HG03378 (cell line): ENCODE measurements around the gene DCBLD2.

Experiments used
- ATAC-seq: cut with Tn5 transposase; IDR thresholded peaks from one replicate; pipeline ENCODE4 v1.9.1; 2021; ENCODE audit warnings: mild to moderate bottlenecking, moderate library complexity; ENCODE audit not compliant: unreplicated experiment

The DCBLD2 gene

DNA sequence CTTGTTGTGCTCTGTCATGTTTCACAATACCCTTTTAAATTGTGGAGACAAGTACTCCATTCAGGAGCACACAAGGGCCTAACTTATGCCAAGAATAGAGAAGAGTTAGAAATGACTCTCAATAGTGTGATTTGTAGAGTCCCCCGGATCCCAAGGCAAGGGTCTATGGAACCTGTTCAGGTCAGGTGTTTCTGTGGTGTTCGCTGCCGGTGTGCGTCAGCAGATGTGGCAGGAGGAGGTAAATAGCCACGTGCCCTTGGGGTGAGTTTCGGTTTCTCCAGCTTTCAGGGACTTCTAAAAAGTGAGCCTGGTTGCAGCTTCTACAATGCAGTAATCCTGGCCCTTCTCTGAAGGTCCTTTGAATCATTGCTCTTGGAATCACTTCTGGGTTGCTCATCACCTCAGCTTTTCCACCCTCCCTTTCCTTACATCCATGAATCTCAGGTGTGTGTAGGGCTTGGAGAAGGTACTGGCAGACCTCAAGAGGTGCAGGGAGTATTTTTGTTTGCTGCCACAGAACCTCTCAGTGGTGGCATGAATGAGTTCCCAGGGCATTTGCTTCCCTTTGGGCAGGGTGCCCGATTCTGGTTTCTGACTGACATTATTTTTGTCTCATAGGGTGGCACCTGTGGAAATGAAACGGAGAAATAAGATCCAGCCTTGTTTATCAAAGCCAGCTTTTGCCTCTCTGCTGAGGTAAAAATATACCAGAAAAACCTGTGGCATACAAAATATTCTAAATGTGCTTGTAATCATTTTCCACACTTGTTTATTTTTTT is 131.0 kb downstream of the DCBLD2 start:
- ATAC-seq, result peak; percentile 85

- no peak for ATAC-seq
Observed at GRCh38 chr3:98769448-98769847, 132.0 kb downstream of the DCBLD2 start.

DNA sequence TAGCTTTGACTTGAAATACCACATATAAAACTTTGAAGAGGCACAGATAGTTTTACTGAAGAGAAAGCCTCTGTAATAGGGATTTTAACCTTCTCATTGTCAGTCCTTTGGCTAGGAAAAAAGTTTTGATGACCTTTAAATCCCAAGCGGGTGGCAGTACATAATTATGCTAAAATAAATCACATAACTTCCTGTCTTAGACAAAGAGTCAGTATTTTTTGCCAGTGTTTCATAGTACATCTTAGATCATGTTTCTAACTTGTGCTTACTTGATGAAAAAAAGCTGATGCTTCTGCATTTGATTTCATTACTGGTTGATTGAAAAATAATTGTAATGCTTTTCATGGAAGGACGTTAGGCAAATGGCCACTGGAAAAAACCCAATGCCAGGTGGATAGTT is 132.5 kb downstream of the DCBLD2 start:
- no peak for ATAC-seq

DNA sequence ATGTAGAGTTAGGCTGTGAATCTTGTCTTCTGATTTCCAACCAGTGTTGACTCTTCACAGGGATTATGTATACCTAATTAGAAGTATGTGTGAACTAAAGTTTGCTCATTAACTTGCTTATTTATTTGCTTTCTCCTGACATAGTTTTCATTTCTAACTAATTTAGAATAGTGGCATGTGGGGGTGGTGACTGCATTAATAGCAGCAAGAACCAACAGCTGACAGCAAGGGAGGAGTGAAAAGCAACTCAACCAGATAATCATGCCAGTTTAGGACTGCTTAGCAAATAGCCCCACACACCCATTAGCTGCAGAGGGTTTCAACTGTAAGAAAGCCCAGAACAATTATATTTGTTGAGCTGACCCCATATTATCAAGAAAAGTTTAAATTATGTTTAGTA is 134.6 kb downstream of the DCBLD2 start:
- ATAC-seq, result no peak

GRCh38 chr3:98765721-98766120 is 135.8 kb downstream of the DCBLD2 start:
- ATAC-seq, result no peak

DNA sequence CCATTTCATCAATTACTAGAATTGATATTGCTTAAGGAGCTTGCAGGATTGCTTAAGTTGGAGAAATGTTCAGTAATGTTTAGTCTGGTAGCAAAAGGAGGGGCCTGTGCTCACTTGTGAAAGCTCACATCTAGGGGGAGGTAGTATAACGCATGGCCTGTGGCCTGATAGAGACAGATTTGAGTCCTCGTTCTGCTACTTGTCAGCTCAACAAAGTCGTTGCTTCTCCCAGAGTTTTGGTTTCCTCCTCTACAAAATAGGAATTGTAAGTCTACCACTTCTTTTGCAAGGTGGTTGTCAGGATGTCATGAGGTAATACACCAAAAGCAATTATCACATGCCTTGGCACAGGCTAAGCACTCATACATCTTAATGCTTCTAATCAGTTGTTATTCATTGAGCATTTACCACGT is 137.0 kb downstream of the DCBLD2 start:
- ATAC-seq, result no peak

- no peak for ATAC-seq
Observed at GRCh38 chr3:98763819-98764418, 137.6 kb downstream of the DCBLD2 start.

DNA sequence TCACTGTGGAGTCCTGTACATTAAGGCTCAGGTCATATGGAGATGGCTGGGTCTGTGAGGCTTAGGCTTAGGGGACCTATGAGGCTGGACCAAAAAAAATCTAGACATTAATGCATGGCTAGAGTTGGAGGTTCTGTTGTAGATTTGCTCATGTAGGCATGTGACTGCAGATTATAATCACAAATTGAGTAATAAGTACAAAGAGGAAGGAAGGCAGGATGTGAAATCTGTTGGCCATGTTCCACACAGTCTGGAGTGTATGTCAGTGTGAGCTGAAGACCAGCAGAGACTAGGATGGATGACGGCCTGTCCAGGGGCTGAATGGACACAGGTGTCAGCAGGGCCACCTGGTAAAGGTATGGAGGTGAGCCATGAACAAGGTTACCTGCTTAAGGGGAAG is 138.4 kb downstream of the DCBLD2 start, which contains the start of gene ST3GAL6:
Gene ST3GAL6, plus strand, starts transcription at position 265 of the 400 bp plus-strand sequence. CDS start 5,101 bp downstream, outside the sequence.
- peak; percentile 66 for ATAC-seq

DNA sequence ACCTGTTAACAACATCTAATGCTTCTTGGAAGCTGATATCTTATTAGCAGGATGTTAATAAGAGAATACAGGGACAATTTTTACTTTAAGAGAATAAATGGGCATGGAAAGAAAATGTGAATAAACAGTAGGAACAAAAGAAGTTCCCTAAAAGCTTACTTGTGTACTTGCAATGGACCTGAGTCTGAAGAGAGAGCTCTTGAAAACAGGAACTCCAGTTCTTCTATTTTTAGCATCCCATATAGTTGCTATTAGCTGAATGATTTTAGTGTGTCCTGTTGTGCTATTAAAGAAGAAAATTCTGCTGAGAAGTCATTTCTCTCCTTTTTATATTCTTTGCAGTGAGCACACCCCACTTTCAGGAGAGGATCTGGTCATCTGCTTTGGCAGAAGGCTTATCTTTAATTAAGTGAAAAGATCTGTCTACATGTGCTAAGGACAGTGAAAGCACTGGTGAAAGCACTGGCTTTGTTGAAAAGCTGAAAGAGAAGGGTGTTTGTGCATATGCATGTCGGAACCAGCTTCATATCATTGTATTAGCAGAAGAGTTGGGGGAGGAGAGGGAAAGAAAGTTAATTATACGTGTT is 139.8 kb downstream of the DCBLD2 start:
- ATAC-seq, result no peak

DNA sequence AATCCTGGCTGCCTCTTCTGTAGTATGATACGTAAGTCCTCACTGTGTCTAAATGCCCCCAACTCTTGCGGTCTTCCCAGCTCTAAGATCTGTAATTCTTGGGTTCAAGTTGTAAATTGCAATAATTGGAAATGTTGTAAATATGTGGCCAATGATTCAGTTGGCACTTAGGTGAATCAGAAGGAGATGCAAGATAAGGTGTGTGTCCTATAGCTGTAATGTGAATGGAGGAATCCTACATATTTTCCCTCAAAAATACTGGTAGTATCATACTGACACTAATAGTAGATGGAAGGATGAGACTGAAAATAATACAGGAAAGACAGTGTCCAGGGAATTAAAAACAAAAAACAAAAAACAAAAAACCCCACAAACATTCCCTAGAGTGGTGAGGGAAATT is 141.9 kb downstream of the DCBLD2 start:
- no peak for ATAC-seq

DNA sequence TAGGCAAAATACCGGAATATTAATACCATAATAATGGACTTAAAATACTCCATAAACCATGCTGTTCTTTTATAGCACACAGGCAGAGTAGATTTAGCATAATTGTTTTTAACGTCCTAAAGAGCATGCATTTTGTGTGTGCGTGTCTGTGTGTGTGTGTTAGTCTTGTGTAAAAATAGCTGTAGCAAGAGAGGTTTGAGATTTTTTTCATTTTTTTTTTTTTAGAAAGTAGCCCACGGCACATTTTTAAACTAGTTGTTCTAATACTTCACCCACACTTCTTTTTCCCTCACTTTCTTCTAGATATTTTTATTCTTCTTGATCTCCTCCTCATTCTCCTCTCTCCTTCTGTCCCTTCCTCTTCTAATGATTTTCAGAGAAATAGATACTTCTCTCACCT is 145.9 kb downstream of the DCBLD2 start:
- no peak for ATAC-seq

DNA sequence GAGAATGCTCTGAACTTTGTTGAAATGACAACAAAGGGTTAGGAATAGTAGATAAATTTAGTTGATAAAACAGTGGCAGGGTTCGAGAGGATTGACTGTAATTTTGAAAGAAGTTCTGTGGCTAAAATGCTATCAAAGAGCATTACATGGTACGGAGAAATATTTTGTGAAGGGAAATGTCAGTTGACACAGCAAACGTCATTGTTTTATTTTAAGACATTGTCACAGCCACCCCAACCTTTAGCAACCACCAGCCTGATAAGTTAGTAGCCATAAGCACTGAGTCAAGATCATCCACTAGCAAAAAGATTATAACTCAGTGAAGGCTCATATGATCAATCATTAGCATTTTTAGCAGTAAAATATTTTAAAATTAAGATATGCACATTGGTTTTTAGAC is 147.0 kb downstream of the DCBLD2 start:
- ATAC-seq, result no peak

DNA sequence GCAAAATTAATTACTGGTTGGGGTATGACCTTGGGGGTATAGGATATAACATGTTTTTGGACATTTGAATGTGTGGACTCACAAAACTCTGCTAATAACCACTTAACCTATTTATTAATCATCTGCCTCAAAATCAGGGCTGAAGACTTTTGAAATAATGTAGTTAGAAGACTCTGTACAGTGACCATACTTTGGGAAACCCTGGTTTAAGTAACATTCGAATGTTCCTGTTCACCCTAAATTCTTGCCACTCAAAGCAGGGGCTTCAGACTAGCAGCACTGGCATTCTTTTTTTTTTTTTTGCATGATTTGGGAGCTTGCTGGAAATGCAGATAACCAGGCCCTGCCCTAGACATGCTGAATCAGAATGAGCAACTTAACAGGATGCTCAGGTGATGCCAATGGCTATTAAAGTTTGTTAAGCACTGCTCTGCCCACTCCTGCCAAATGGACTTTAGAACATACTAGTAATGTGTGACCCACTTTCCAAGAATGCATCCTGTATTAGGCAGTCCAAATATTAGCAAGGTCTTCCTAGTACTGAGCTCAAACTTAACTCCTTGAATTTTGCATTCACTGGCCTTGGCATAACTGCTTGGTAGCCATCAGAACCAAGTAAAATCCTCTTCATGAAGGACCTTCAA is 151.1 kb downstream of the DCBLD2 start:
- no peak for ATAC-seq

DNA sequence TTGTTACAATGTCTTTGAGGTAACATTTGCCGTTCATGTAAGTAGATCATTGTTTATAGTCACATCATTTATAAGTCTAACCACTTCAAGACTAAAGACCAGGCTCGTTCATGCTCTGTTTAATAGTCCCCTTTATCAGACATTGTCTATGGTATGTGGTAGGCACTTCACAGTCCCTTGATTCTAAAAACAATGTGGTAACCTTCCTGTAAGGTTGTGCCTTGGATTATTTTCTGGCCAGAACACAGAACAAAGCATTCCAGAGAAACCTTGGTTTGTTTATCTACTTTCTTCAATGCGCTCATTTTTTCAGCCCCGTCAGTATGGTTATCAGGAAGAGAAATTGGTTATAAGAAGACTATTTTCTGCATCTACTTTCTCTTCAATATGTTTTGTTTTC is 154.6 kb downstream of the DCBLD2 start:
- no peak for ATAC-seq

DNA sequence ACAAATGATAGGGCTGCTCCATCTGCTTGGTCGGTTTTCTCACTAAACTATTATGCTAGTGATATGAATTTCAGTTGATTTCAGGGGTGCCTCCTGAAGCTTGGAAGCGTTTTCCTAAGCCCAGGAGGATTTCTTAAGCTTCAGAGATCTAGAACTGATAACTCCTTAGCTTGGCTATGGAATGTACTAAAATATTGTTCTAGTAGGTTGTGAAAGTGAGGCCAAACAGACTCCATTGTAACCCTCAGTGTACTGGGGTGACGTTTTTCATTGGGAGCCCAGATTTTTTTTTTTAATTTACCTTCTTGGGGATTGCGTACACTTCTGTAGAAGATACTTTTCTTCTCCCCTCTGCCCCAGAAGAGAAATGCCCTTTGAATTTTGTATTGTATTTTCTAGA is 155.4 kb downstream of the DCBLD2 start:
- ATAC-seq, result no peak
